ENCODE measurements around the gene GALNT15. TPM values are rescaled to one million over a fixed set of nuclear protein-coding genes. Genes with fewer than 3 reads are reported as not detected.

The GALNT15 gene
- total and polyA plus RNA-seq, 12 donors, result 0.55 to 30.5 (median 4.3) TPM

DNA sequence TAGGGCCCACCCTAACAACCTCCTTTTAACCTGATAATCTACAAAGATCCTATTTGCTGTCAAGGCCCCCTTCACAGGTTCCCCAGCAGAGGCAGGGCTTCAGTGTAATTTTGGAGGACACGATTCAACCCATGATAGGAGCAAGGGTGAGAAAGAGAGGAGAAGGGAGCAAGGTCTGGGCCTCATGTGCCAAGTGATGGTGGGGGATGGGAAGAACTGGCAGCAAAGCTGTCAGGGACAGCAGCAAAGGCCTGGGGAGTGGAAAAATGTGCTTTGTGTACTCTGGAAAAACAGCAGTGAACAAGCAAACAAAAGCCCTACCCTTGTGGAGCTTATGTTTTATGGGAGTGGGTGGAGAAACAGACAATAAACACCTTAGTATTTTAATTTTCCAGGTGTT is 2.7 kb upstream of the GALNT15 start:
- 91 to 93% methylated on average over 1 of the region's 1 CpG for WGBS, 2 donors
- no peaks in the 10 kb centered on the region for H3K9me3 ChIP-seq
- ATAC-seq, result no peak
- H3K36me3 ChIP-seq, result no peaks in the 10 kb centered on the region
- TF ChIP-seq, protein P1, sequence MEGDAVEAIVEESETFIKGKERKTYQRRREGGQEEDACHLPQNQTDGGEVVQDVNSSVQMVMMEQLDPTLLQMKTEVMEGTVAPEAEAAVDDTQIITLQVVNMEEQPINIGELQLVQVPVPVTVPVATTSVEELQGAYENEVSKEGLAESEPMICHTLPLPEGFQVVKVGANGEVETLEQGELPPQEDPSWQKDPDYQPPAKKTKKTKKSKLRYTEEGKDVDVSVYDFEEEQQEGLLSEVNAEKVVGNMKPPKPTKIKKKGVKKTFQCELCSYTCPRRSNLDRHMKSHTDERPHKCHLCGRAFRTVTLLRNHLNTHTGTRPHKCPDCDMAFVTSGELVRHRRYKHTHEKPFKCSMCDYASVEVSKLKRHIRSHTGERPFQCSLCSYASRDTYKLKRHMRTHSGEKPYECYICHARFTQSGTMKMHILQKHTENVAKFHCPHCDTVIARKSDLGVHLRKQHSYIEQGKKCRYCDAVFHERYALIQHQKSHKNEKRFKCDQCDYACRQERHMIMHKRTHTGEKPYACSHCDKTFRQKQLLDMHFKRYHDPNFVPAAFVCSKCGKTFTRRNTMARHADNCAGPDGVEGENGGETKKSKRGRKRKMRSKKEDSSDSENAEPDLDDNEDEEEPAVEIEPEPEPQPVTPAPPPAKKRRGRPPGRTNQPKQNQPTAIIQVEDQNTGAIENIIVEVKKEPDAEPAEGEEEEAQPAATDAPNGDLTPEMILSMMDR (IDR thresholded peaks at IDR 0.05), result no peak
- peaks cover 0 to 34% (median 19%) of the 10 kb centered on the region in 9 donors for H3K4me1 ChIP-seq
- intact Hi-C loops (cut with DNase I), result loop anchor here in 3 of 10 donors (10.0 kb wide), 2 partner anchors 357 to 537 kb away; no protein-coding TSS in a partner anchor
- no peaks in the 10 kb centered on the region for H3K27me3 ChIP-seq
- no peak for DNase-seq
- H3K27ac ChIP-seq, result no peak overlapping the region
- H3K4me3 ChIP-seq, result no peak overlapping the region

DNA sequence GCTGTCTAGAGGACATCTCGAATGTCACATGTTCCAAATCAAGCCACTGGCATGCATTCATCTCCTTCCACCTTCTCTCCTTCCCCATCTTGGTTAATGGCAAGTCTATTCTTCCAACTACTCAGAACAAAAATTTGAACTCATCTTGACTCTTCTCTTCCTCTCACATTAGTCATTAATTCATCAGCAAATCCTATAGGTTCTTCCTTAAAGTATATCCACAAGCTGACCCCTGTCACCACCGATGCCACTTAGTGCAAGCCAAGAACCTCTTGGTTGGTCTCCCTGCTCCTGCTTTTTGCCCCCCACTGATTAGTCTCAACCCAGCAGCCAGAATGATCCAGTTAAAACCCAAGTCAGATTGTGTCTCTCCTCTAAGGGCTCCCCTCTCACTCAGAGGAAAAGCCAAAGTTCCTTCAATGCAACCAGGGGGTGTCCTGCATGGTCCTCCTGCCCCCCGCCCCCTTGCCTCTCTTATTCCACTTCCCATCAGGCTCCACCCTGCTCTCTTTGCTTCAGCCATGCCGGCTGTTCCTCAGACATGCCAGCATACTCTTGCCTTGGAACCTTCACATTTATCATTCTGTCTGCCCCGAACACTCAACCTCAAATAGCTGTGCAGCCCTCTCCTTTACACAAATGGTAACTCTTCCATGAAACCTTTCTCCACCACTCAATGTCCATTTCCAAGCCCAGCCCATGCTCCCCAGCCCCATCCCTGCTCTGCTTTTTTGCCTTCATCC is 1.0 kb upstream of the GALNT15 start:
- TF ChIP-seq, protein P1 (IDR thresholded peaks at IDR 0.05), result no peak
- WGBS, 2 donors, result 86 to 90% methylated on average over 5 of the region's 5 CpGs
- ATAC-seq (no peak), DNase-seq (no peak)
- Histone ChIP-seq H3K4me3 (no peak overlapping the region), H3K9me3 (no peaks in the 10 kb centered on the region), H3K4me1 (peaks cover 0 to 47% (median 33%) of the 10 kb centered on the region in 9 donors), H3K27ac (peak overlapping the region in 3 of 10 donors; percentile 12 to 81 (median 60)), H3K27me3 (peaks cover 0 to 7% (median 0%) of the 10 kb centered on the region in 7 donors), H3K36me3 (no peaks in the 10 kb centered on the region)
- intact Hi-C loops (cut with DNase I), result loop anchor here in 4 of 10 donors (2.0 to 10.0 kb wide), 4 partner anchors 123 to 539 kb away; no protein-coding TSS in a partner anchor

- H3K27ac ChIP-seq, result peak overlapping the region in 7 of 10 donors; percentile 4 to 81 (median 16)
- intact Hi-C loops (cut with DNase I), result loop anchor here in 4 of 10 donors (2.0 to 10.0 kb wide), 4 partner anchors 123 to 539 kb away; no protein-coding TSS in a partner anchor
- no peaks in the 10 kb centered on the region for H3K36me3 ChIP-seq
- H3K9me3 ChIP-seq, result no peaks in the 10 kb centered on the region
- TF ChIP-seq, protein P1 (IDR thresholded peaks at IDR 0.05), result no peak
- H3K4me3 ChIP-seq, result peak overlapping the region in 2 of 10 donors; percentile 33 to 39
- ATAC-seq, result peak in 1 of 8 donors; percentile 8
- peaks cover 0 to 51% (median 37%) of the 10 kb centered on the region in 9 donors for H3K4me1 ChIP-seq
- peaks cover 0 to 7% (median 0%) of the 10 kb centered on the region in 7 donors for H3K27me3 ChIP-seq
- no peak for DNase-seq
- whole genome bisulfite sequencing, 2 donors, result 20 to 63% methylated on average over 1 of the region's 1 CpG
Observed at GRCh38 chr3:16174026-16174355, 489 bp upstream of the GALNT15 start.

GRCh38 chr3:16174976-16175901 is 759 bp downstream of the GALNT15 start:
- DNase-seq (no peak), ATAC-seq (peak in 2 of 8 donors; percentile 12 to 22)
- peaks cover 0 to 7% (median 0%) of the 10 kb centered on the region in 7 donors for H3K27me3 ChIP-seq
- intact Hi-C loops (cut with DNase I), result loop anchor here (2.0 to 10.0 kb wide), 7 partner anchors 43 to 540 kb away; no protein-coding TSS in a partner anchor
- H3K36me3 ChIP-seq, result no peaks in the 10 kb centered on the region
- H3K9me3 ChIP-seq, result no peaks in the 10 kb centered on the region
- 73 to 76% methylated on average over 19 of the region's 19 CpGs for WGBS, 2 donors
- H3K4me1 ChIP-seq, result peaks cover 0 to 51% (median 37%) of the 10 kb centered on the region in 9 donors
- H3K4me3 ChIP-seq, result peak overlapping the region; percentile 11 to 42 (median 32)
- peak overlapping the region in 8 of 10 donors; percentile 1 to 81 (median 56) for H3K27ac ChIP-seq
- TF ChIP-seq, protein P1 (IDR thresholded peaks at IDR 0.05), result no peak
